Omental fat pad (tissue), 4 donors: ENCODE measurements around the gene PNPT1. TPM values are rescaled to one million over a fixed set of nuclear protein-coding genes. Genes with fewer than 3 reads are reported as not detected.
"Not testable (repeated sequence)": the region's sequence is repeated elsewhere in the genome, so short reads cannot be mapped to it uniquely, and the experiment has no call there.

Experiments
- ATAC-seq: fragments of 150-250 bp; one replicate; pipeline ENCODE4 v1.9.1; 2016; ENCODE audit warnings: mild to moderate bottlenecking, moderate library complexity; ENCODE audit not compliant: low FRiP score
- DNase-seq: peaks from one replicate; pipeline ENCODE4 v3.0.0-alpha.2; 2019; ENCODE audit warnings: low spot score
- CTCF ChIP-seq, 3 donors: fragments of 450-650 bp; IDR thresholded peaks; one replicate each; pipeline ENCODE4 v1.5.1; 2016 to 2017; ENCODE audit warnings: antibody characterized with exemption in 3 of 3, mild to moderate bottlenecking in 3 of 3, moderate library complexity in 2 of 3
- total RNA-seq, 4 donors: library from RNA; depleted of rRNA; stranded (reverse); fragments of >200 nt; gene quantifications; one replicate each; pipeline ENCODE4 v1.1.0, GENCODE V29; 2016

The PNPT1 gene
- total RNA-seq, 4 donors from 2014 or later, result 11.8 to 34.2 (median 17.0) TPM

- DNase-seq (no peak), ATAC-seq (no peak)
- no peak for TF ChIP-seq CTCF (IDR thresholded peaks at IDR 0.05)
Measured at GRCh38 chr2:55609938-55610578, 83.6 kb downstream of the PNPT1 start.

- DNase-seq (no peak), ATAC-seq (peak; percentile 51)
- TF ChIP-seq CTCF (IDR thresholded peaks at IDR 0.05), result no peak
Measured at GRCh38 chr2:55609193-55609794, 84.3 kb downstream of the PNPT1 start.

- DNase-seq, result no peak
- TF ChIP-seq CTCF (IDR thresholded peaks at IDR 0.05), result no peak
- ATAC-seq, result no peak
Measured at GRCh38 chr2:55607717-55608116, 85.9 kb downstream of the PNPT1 start.

- no peak for ATAC-seq
Measured at GRCh38 chr2:55604027-55604565, 89.5 kb downstream of the PNPT1 start.

GRCh38 chr2:55601849-55602248 is 91.8 kb downstream of the PNPT1 start:
- DNase-seq (no peak), ATAC-seq (no peak)
- TF ChIP-seq CTCF (IDR thresholded peaks at IDR 0.05), result no peak

More at GRCh38 chr2:55604027-55604565, 89.5 kb downstream of the PNPT1 start:
- DNase-seq, result no peak
- TF ChIP-seq CTCF (IDR thresholded peaks at IDR 0.05), result no peak

- ATAC-seq, result no peak
- no peak for DNase-seq
- TF ChIP-seq CTCF (IDR thresholded peaks at IDR 0.05), result no peak
Measured at GRCh38 chr2:55598056-55598795, 95.4 kb downstream of the PNPT1 start.

GRCh38 chr2:55596795-55597194 is 96.8 kb downstream of the PNPT1 start:
- ATAC-seq, DNase-seq: not testable (repeated sequence)
